SK-N-SH treated with all-trans-retinoic acid at 6 μM for 48 hours (cell line): ENCODE data around the gene KMT2A.

Experiments
- ATAC-seq: fragments of 200-7000 bp; cut with Tn5 transposase; 3 replicates; pipeline ENCODE4 v1.9.1; 2020; ENCODE audit warnings: mild to moderate bottlenecking, moderate library complexity
- ARNTL ChIP-seq: fragments of 450-650 bp; formaldehyde crosslinking; IDR thresholded peaks from 2 replicates; pipeline ENCODE4 v1.5.0; 2020; ENCODE audit warnings: low read depth, mild to moderate bottlenecking, moderate library complexity, borderline replicate concordance
- CSDC2 ChIP-seq: fragments of 250-450 bp; sonication (Bioruptor Pico); IDR thresholded peaks from 2 replicates; pipeline ENCODE4 v1.5.0; 2020; ENCODE audit warnings: mild to moderate bottlenecking, moderate library complexity
- ESRRG ChIP-seq: fragments of 250-450 bp; sonication (Bioruptor Pico); IDR thresholded peaks from 2 replicates; pipeline ENCODE4 v1.6.1; 2021; ENCODE audit warnings: mild to moderate bottlenecking
- GLIS3 ChIP-seq: fragments of 250-450 bp; sonication (Bioruptor Pico); IDR thresholded peaks from 2 replicates; pipeline ENCODE4 v1.5.0; 2020; ENCODE audit warnings: mild to moderate bottlenecking, moderate library complexity
- ISL1 ChIP-seq: fragments of 250-450 bp; sonication (Bioruptor Pico); IDR thresholded peaks from 2 replicates; pipeline ENCODE4 v2.1.2; 2022; ENCODE audit warnings: mild to moderate bottlenecking, moderate library complexity
- OSR1 ChIP-seq: fragments of 250-450 bp; sonication (Bioruptor Pico); IDR thresholded peaks from 2 replicates; pipeline ENCODE4 v1.8.0; 2022; ENCODE audit warnings: moderate library complexity, mild to moderate bottlenecking, inconsistent platforms
- PPARA ChIP-seq: fragments of 250-450 bp; sonication (Bioruptor Pico); IDR thresholded peaks from 2 replicates; pipeline ENCODE4 v1.5.0; 2020; ENCODE audit warnings: mild to moderate bottlenecking, borderline replicate concordance
- RARB ChIP-seq: fragments of 250-450 bp; sonication (Bioruptor Pico); IDR thresholded peaks from 2 replicates; pipeline ENCODE4 v1.8.0; 2021; ENCODE audit warnings: mild to moderate bottlenecking, moderate library complexity
- SNAI2 ChIP-seq: fragments of 250-450 bp; sonication (Bioruptor Pico); IDR thresholded peaks from 2 replicates; pipeline ENCODE4 v1.5.0; 2020; ENCODE audit warnings: mild to moderate bottlenecking, moderate library complexity
- TCF4 ChIP-seq: fragments of 250-450 bp; sonication (Bioruptor Pico); IDR thresholded peaks from 2 replicates; pipeline ENCODE4 v1.8.0; 2021; ENCODE audit warnings: mild to moderate bottlenecking, moderate library complexity, borderline replicate concordance
- TOX ChIP-seq: fragments of 250-450 bp; sonication (Bioruptor Pico); IDR thresholded peaks from 2 replicates; pipeline ENCODE4 v1.8.0; 2021; ENCODE audit warnings: mild to moderate bottlenecking, moderate library complexity, borderline replicate concordance
- ZFP3 ChIP-seq: fragments of 250-450 bp; sonication (Bioruptor Pico); IDR thresholded peaks from 2 replicates; pipeline ENCODE4 v1.5.0; 2020; ENCODE audit warnings: mild to moderate bottlenecking, moderate library complexity
- ZFP30 ChIP-seq: fragments of 450-650 bp; formaldehyde crosslinking; IDR thresholded peaks from 2 replicates; pipeline ENCODE4 v1.5.0; 2022; ENCODE audit warnings: mild to moderate bottlenecking, moderate library complexity
- ZNF565 ChIP-seq: fragments of 450-650 bp; formaldehyde crosslinking; conservative IDR thresholded peaks from 2 replicates; pipeline ENCODE4 v1.5.0; 2020; ENCODE audit warnings: low read depth, mild to moderate bottlenecking, moderate library complexity
- ZNF8 ChIP-seq: fragments of 450-650 bp; formaldehyde crosslinking; IDR thresholded peaks from 2 replicates; pipeline ENCODE4 v1.5.0; 2020; ENCODE audit warnings: mild to moderate bottlenecking, moderate library complexity
- TF ChIP-seq, protein P1 (sequence below): fragments of 250-450 bp; sonication (Bioruptor Pico); IDR thresholded peaks from 2 replicates; pipeline ENCODE4 v1.5.1; 2020; ENCODE audit warnings: low read depth, mild to moderate bottlenecking, moderate library complexity
- TF ChIP-seq, protein P2 (sequence below): fragments of 250-450 bp; sonication (Bioruptor Pico); IDR thresholded peaks from 2 replicates; pipeline ENCODE4 v1.5.0; 2020; ENCODE audit warnings: mild to moderate bottlenecking, moderate library complexity
- TF ChIP-seq, protein P3 (sequence below): fragments of 250-450 bp; sonication (Bioruptor Pico); IDR thresholded peaks from 2 replicates; pipeline ENCODE4 v1.8.0; 2020; ENCODE audit warnings: mild to moderate bottlenecking, moderate library complexity, borderline replicate concordance
- TF ChIP-seq, protein P4 (sequence below): fragments of 250-450 bp; sonication (Bioruptor Pico); IDR thresholded peaks from 2 replicates; pipeline ENCODE4 v1.5.1; 2021; ENCODE audit warnings: mild to moderate bottlenecking, moderate library complexity

KMT2A gene

DNA sequence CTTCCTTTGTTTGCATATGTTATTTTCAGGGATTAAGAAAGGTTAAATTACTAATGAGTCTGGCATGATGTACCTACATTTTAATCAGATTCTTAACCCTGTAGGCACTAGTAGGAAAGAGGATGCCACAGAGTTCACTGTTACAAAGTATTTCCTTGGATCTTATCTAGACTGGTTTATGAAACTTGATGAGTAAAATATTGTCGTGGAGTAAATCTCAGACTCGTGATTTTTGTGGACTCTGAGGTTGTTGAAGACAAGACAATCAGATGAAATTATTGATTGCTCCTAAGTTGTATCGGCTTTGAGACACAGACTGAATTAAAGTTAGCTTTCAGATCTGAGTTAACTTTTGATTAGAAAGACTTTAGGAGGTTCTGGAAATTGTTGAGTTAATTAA, 6.0 kb downstream of the KMT2A start:
- no peak for ATAC-seq
- TF ChIP-seq TOX (CRISPR knock-in tag), result no peak
- no peak for TF ChIP-seq CSDC2
- TF ChIP-seq ESRRG, result no peak
- TF ChIP-seq, all 23 proteins: peak for 0

DNA sequence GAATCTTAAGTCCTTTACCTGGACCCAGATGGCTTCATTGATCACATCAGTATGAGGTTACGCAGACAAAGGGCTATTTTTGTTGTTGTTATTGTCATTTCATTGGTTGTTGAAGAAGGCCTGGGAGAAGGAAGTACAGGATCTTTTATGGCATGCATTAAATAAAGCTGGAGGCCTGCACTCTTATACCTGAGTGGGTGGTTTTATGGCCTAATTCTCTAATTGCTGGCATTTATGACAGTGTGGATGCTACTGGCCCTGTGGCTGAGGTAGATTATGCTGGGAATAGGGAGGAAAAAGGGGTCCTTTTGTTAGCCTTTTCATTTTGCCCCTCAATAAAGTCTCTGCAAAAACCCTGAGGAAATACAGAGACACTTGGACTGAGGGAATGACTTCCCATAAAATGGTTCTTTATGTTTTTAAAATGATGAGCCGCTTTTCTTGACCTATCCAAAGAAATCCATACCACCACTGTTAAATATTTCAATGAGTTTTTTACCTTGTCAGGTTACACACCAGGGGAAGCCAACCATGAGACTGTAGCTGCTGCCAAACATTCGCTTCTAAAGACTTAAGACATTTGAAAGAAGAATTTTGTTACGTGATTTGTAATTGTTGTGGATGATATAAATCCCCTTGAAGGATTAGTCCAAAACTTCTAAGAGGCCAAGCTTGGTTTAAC, 6.8 kb downstream of the KMT2A start:
- no peak for ATAC-seq
- no peak for TF ChIP-seq ZNF565 (CRISPR knock-in tag)
- no peak for TF ChIP-seq GLIS3 (CRISPR knock-in tag)
- TF ChIP-seq, protein P1, sequence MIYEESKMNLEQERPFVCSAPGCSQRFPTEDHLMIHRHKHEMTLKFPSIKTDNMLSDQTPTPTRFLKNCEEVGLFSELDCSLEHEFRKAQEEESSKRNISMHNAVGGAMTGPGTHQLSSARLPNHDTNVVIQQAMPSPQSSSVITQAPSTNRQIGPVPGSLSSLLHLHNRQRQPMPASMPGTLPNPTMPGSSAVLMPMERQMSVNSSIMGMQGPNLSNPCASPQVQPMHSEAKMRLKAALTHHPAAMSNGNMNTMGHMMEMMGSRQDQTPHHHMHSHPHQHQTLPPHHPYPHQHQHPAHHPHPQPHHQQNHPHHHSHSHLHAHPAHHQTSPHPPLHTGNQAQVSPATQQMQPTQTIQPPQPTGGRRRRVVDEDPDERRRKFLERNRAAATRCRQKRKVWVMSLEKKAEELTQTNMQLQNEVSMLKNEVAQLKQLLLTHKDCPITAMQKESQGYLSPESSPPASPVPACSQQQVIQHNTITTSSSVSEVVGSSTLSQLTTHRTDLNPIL (CRISPR knock-in tag), result no peak
- no peak for TF ChIP-seq TOX (CRISPR knock-in tag)

DNA sequence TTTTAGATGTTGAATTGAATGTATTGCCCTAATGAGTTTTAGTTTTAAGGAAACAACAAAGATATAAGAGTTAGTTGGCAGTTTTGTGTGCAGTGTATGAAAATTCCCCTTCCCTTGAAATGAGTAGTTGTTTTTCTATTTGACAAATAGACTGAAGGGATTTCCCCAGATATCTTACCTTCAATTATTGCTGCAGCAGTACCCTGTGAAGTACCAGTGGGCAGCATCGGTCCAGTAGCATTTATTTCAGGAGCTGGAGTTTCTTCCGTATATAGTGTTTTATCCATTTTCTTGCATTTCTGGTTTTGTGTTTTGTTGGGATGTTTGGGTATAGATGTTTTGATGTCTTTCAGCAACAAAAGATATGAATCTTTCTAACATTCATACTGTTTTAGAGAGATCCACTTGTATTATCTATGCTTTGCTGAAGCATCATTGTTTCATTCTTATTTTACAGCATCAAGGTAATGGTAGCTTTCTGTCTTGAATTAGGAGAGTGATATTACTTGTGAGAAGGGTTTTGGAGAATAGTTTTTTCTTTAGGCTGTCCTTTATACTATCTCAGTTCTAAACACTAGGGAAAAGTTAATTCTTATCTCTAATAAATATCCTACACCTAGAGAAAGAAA, 7.4 kb downstream of the KMT2A start:
- TF ChIP-seq, protein P2, sequence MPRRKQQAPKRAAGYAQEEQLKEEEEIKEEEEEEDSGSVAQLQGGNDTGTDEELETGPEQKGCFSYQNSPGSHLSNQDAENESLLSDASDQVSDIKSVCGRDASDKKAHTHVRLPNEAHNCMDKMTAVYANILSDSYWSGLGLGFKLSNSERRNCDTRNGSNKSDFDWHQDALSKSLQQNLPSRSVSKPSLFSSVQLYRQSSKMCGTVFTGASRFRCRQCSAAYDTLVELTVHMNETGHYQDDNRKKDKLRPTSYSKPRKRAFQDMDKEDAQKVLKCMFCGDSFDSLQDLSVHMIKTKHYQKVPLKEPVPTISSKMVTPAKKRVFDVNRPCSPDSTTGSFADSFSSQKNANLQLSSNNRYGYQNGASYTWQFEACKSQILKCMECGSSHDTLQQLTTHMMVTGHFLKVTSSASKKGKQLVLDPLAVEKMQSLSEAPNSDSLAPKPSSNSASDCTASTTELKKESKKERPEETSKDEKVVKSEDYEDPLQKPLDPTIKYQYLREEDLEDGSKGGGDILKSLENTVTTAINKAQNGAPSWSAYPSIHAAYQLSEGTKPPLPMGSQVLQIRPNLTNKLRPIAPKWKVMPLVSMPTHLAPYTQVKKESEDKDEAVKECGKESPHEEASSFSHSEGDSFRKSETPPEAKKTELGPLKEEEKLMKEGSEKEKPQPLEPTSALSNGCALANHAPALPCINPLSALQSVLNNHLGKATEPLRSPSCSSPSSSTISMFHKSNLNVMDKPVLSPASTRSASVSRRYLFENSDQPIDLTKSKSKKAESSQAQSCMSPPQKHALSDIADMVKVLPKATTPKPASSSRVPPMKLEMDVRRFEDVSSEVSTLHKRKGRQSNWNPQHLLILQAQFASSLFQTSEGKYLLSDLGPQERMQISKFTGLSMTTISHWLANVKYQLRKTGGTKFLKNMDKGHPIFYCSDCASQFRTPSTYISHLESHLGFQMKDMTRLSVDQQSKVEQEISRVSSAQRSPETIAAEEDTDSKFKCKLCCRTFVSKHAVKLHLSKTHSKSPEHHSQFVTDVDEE (CRISPR knock-in tag), result no peak
- TF ChIP-seq RARB, result no peak
- TF ChIP-seq TOX (CRISPR knock-in tag), result no peak
- no peak for TF ChIP-seq OSR1
- no peak for TF ChIP-seq TCF4 (CRISPR knock-in tag)
- no peak for TF ChIP-seq ZFP3
- TF ChIP-seq, protein P1 (CRISPR knock-in tag), result no peak
- TF ChIP-seq ZNF565 (CRISPR knock-in tag), result no peak
- no peak for ATAC-seq

DNA sequence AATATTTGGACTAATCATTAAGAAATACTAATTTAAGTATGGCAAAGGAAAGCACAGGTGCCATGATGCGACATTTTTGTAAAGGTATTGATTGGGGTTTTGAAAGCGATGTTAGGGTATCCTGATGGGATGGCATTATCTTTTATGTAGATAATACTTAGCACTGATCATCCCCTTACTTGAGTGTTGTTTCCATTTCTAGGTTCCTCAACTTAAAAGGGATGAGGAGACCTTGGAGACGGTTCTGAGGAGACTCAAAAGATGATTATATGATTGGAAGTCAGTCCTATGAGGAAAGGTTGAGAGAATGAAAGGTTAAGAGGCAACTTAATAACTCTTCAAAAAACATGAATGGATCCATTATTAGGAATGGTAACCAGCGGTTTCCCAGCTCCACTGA, 11.1 kb downstream of the KMT2A start:
- TF ChIP-seq ISL1, result no peak
- TF ChIP-seq, protein P1 (CRISPR knock-in tag), result no peak
- no peak for TF ChIP-seq TOX (CRISPR knock-in tag)
- no peak for TF ChIP-seq OSR1
- TF ChIP-seq, protein P3, sequence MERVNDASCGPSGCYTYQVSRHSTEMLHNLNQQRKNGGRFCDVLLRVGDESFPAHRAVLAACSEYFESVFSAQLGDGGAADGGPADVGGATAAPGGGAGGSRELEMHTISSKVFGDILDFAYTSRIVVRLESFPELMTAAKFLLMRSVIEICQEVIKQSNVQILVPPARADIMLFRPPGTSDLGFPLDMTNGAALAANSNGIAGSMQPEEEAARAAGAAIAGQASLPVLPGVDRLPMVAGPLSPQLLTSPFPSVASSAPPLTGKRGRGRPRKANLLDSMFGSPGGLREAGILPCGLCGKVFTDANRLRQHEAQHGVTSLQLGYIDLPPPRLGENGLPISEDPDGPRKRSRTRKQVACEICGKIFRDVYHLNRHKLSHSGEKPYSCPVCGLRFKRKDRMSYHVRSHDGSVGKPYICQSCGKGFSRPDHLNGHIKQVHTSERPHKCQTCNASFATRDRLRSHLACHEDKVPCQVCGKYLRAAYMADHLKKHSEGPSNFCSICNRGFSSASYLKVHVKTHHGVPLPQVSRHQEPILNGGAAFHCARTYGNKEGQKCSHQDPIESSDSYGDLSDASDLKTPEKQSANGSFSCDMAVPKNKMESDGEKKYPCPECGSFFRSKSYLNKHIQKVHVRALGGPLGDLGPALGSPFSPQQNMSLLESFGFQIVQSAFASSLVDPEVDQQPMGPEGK, result no peak
- no peak for TF ChIP-seq RARB
- TF ChIP-seq, protein P2 (CRISPR knock-in tag), result no peak
- no peak for TF ChIP-seq PPARA (CRISPR knock-in tag)
- no peak for TF ChIP-seq TCF4 (CRISPR knock-in tag)
- TF ChIP-seq ZNF565 (CRISPR knock-in tag), result no peak
- no peak for TF ChIP-seq ARNTL
- TF ChIP-seq GLIS3 (CRISPR knock-in tag), result no peak
- no peak for TF ChIP-seq ZFP3
- TF ChIP-seq ZFP30 (CRISPR knock-in tag), result no peak
- no peak for TF ChIP-seq SNAI2 (CRISPR knock-in tag)
- TF ChIP-seq, protein P4, sequence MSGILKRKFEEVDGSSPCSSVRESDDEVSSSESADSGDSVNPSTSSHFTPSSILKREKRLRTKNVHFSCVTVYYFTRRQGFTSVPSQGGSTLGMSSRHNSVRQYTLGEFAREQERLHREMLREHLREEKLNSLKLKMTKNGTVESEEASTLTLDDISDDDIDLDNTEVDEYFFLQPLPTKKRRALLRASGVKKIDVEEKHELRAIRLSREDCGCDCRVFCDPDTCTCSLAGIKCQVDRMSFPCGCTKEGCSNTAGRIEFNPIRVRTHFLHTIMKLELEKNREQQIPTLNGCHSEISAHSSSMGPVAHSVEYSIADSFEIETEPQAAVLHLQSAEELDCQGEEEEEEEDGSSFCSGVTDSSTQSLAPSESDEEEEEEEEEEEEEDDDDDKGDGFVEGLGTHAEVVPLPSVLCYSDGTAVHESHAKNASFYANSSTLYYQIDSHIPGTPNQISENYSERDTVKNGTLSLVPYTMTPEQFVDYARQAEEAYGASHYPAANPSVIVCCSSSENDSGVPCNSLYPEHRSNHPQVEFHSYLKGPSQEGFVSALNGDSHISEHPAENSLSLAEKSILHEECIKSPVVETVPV (CRISPR knock-in tag), result no peak
- TF ChIP-seq CSDC2, result no peak
- no peak for TF ChIP-seq ZNF8
- ATAC-seq, result no peak
